ENCODE results near the gene LAMA3.

- TF ChIP-seq ZNF274 (IDR thresholded peaks at IDR 0.05; ENCODE audit: low read depth, low read length) = no peak
- TF ChIP-seq YY1 (IDR thresholded peaks at IDR 0.05; ENCODE audit: insufficient read depth, insufficient read length) = no peak
- TF ChIP-seq SUZ12 (IDR thresholded peaks at IDR 0.05; ENCODE audit: extremely low read depth, insufficient read depth, insufficient read length) = no peak
Measured at GRCh38 chr18:23721696-23722480, 32.6 kb downstream of the LAMA3 start.
